A673 (cell line): ENCODE data around the gene SCN3A.

Experiments
- EZH2 ChIP-seq: fragments of 200-600 bp; sonication (generic); IDR thresholded peaks from 2 replicates; pipeline ENCODE4 v1.6.1; 2017; ENCODE audit warnings: borderline replicate concordance, low read depth, mild to moderate bottlenecking, mixed read lengths, antibody characterized with exemption, low read length; ENCODE audit not compliant: poor library complexity, severe bottlenecking
- TF ChIP-seq, protein P1 (sequence below): fragments of 300-800, 200-600 bp; sonication (generic); conservative IDR thresholded peaks from 2 replicates; pipeline ENCODE4 v1.5.1; 2017; ENCODE audit warnings: low read depth, mild to moderate bottlenecking, antibody characterized with exemption, low read length, moderate library complexity, mixed read lengths

- TF ChIP-seq, protein P1, sequence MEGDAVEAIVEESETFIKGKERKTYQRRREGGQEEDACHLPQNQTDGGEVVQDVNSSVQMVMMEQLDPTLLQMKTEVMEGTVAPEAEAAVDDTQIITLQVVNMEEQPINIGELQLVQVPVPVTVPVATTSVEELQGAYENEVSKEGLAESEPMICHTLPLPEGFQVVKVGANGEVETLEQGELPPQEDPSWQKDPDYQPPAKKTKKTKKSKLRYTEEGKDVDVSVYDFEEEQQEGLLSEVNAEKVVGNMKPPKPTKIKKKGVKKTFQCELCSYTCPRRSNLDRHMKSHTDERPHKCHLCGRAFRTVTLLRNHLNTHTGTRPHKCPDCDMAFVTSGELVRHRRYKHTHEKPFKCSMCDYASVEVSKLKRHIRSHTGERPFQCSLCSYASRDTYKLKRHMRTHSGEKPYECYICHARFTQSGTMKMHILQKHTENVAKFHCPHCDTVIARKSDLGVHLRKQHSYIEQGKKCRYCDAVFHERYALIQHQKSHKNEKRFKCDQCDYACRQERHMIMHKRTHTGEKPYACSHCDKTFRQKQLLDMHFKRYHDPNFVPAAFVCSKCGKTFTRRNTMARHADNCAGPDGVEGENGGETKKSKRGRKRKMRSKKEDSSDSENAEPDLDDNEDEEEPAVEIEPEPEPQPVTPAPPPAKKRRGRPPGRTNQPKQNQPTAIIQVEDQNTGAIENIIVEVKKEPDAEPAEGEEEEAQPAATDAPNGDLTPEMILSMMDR = no peak
- TF ChIP-seq EZH2 = no peak
Observed at GRCh38 chr2:165253178-165253577, 49.3 kb upstream of the SCN3A start.
